ENCODE measurements around the gene MAPRE3. TPM values are rescaled to one million over a fixed set of nuclear protein-coding genes. Genes with fewer than 3 reads are reported as not detected.

Gene MAPRE3
- total RNA-seq, 2 donors from 2014 or later: 9.3 to 15.8 TPM

GRCh38 chr2:26925100-26925791 lies 45.2 kb upstream of the MAPRE3 start:
- intact Hi-C loops (cut with DNase I): no loop called here

GRCh38 chr2:26927221-26927620 lies 43.2 kb upstream of the MAPRE3 start:
- no peak overlapping the region for H3K27ac ChIP-seq
- WGBS, 2 donors: 84 to 92% methylated on average over 9 of the region's 9 CpGs
- no peaks in the 10 kb centered on the region for H3K36me3 ChIP-seq (replicated peaks in 1 of 2; ENCODE audit: insufficient read depth in 1 of 2, low read depth in 2 of 2)
- TF ChIP-seq, protein P1, sequence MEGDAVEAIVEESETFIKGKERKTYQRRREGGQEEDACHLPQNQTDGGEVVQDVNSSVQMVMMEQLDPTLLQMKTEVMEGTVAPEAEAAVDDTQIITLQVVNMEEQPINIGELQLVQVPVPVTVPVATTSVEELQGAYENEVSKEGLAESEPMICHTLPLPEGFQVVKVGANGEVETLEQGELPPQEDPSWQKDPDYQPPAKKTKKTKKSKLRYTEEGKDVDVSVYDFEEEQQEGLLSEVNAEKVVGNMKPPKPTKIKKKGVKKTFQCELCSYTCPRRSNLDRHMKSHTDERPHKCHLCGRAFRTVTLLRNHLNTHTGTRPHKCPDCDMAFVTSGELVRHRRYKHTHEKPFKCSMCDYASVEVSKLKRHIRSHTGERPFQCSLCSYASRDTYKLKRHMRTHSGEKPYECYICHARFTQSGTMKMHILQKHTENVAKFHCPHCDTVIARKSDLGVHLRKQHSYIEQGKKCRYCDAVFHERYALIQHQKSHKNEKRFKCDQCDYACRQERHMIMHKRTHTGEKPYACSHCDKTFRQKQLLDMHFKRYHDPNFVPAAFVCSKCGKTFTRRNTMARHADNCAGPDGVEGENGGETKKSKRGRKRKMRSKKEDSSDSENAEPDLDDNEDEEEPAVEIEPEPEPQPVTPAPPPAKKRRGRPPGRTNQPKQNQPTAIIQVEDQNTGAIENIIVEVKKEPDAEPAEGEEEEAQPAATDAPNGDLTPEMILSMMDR (IDR thresholded peaks at IDR 0.05): no peak
- no peak for TF ChIP-seq POLR2A (IDR thresholded peaks at IDR 0.05)
- intact Hi-C loops (cut with DNase I): no loop called here
- ATAC-seq (no peak), DNase-seq (no peak)
- no peaks in the 10 kb centered on the region for H3K9me3 ChIP-seq
- H3K4me1 ChIP-seq: no peaks in the 10 kb centered on the region
- H3K4me3 ChIP-seq: no peak overlapping the region
- no peaks in the 10 kb centered on the region for H3K27me3 ChIP-seq

More at GRCh38 chr2:26925100-26925791, 45.2 kb upstream of the MAPRE3 start:
- Histone ChIP-seq H3K9me3 (no peaks in the 10 kb centered on the region), H3K4me3 (no peak overlapping the region), H3K36me3 (replicated peaks in 1 of 2; ENCODE audit: insufficient read depth in 1 of 2, low read depth in 2 of 2) (no peaks in the 10 kb centered on the region), H3K27ac (no peak overlapping the region), H3K4me1 (no peaks in the 10 kb centered on the region), H3K27me3 (no peaks in the 10 kb centered on the region)
- no peak for TF ChIP-seq POLR2A (IDR thresholded peaks at IDR 0.05)
- TF ChIP-seq, protein P1 (IDR thresholded peaks at IDR 0.05): no peak
- ATAC-seq (no peak), DNase-seq (no peak)
- WGBS, 2 donors: 64 to 68% methylated on average over 9 of the region's 9 CpGs

- Histone ChIP-seq H3K27ac (no peak overlapping the region), H3K36me3 (replicated peaks in 1 of 2; ENCODE audit: insufficient read depth in 1 of 2, low read depth in 2 of 2) (no peaks in the 10 kb centered on the region), H3K27me3 (no peaks in the 10 kb centered on the region), H3K9me3 (no peaks in the 10 kb centered on the region), H3K4me3 (no peak overlapping the region), H3K4me1 (no peaks in the 10 kb centered on the region)
- no peak for ATAC-seq
- TF ChIP-seq POLR2A (IDR thresholded peaks at IDR 0.05): no peak
- TF ChIP-seq, protein P1 (IDR thresholded peaks at IDR 0.05): no peak
- 54 to 62% methylated on average over 11 of the region's 11 CpGs for WGBS, 2 donors
- intact Hi-C loops (cut with DNase I): no loop called here
- DNase-seq: no peak
Observed at GRCh38 chr2:26932974-26933373, 37.5 kb upstream of the MAPRE3 start.

DNA sequence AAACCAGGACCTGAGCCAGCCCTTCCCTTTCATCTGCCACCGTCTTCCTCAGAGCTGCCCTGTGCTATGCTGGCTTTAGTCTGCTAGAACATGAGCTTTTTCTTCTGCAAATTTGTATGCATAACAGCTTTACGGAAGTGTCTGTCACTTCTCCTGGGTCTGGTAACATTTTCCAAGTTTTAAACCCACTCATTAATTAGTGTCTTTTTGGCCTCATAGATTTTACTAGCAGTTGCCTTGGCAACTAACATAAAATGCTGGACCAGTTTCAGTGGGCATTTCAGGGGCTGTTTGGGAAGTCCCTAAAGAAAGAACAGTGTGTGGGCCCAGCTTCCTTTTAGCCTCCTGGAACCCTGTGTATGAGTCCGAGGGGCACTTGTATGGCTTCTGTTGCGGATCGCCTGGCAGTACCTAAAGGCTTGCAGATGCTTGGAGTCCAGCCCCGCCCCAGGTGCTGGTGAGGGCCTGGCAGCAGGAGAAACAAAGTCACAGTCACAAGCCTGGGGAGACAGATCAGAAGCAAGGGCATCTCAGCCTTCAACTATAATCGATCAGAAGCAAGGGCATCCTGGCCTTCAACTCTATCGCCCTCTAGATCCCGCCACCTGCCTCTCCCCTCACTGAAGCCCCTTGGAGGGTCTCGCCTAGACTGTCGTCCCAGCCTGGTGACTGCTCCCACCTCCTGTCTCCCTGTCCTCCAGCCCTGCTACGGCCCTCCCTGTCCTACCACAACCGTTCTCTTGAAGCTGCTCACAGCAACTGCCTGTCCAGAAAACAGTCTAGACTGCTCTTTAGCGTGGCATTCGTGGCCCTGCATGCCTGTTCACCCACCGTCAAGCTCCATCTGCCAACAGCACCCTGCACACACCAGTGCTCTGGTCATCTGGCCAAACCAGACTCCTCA lies 36.8 kb upstream of the MAPRE3 start:
- Histone ChIP-seq H3K4me3 (no peak overlapping the region), H3K9me3 (no peaks in the 10 kb centered on the region), H3K27ac (no peak overlapping the region), H3K4me1 (no peaks in the 10 kb centered on the region), H3K27me3 (no peaks in the 10 kb centered on the region), H3K36me3 (replicated peaks in 1 of 2; ENCODE audit: insufficient read depth in 1 of 2, low read depth in 2 of 2) (no peaks in the 10 kb centered on the region)
- 76 to 85% methylated on average over 14 to 16 of the region's 16 CpGs for WGBS, 2 donors
- DNase-seq (no peak), ATAC-seq (no peak)
- TF ChIP-seq POLR2A (IDR thresholded peaks at IDR 0.05): no peak
- TF ChIP-seq, protein P1 (IDR thresholded peaks at IDR 0.05): no peak
- intact Hi-C loops (cut with DNase I): no loop called here

Data from body of pancreas (tissue), 4 donors.